A673 (cell line): Measurements from ENCODE around the gene KIF2C. TPM values are rescaled to one million over a fixed set of nuclear protein-coding genes. Genes with fewer than 3 reads are reported as not detected.
"Not testable (repeated sequence)": the region's sequence is repeated elsewhere in the genome, so short reads cannot be mapped to it uniquely, and the experiment has no call there.

Experiments used
- BruUV-seq: library from RNA; stranded (reverse); fragments of 400-500 nt; replicated peaks from 2 replicates; lab custom pipeline; 2021; lab: Mats Ljungman, UMichigan
- CTCF ChIA-PET: fragments of 300-600 bp; sonication (Branson Sonifier 250); formaldehyde crosslinking; loops from one replicate; lab custom pipeline; 2022; ENCODE audit warnings: antibody characterized with exemption; lab: Charles Lee
- POLR2A ChIA-PET: fragments of 300-600 bp; sonication (Branson Sonifier 250); formaldehyde crosslinking; loops from one replicate; lab custom pipeline; 2022; ENCODE audit warnings: antibody characterized with exemption; ENCODE audit not compliant: low non-redundant PET; lab: Charles Lee
- DNase-seq: peaks from one replicate; pipeline ENCODE4 v3.0.0-alpha.2; 2015; ENCODE audit warnings: low spot score
- H3K27ac ChIP-seq: fragments of 200-600 bp; sonication (generic); 2 replicates; pipeline ENCODE4 v1.5.1; 2016; ENCODE audit warnings: mixed run types, low read depth, mild to moderate bottlenecking, mixed read lengths, antibody characterized with exemption, low read length; ENCODE audit not compliant: poor library complexity, severe bottlenecking
- H3K27me3 ChIP-seq: fragments of 200-600 bp; sonication (generic); replicated peaks from 2 replicates; pipeline ENCODE4 v1.6.1; 2017; ENCODE audit warnings: mixed run types, low read depth, mild to moderate bottlenecking, mixed read lengths, antibody characterized with exemption, low read length; ENCODE audit not compliant: insufficient read depth, poor library complexity
- H3K36me3 ChIP-seq: fragments of 200-600 bp; sonication (generic); 2 replicates; pipeline ENCODE4 v1.6.1; 2016; ENCODE audit warnings: mixed run types, mild to moderate bottlenecking, mixed read lengths, antibody characterized with exemption, low read length; ENCODE audit not compliant: insufficient read depth, poor library complexity, severe bottlenecking
- H3K4me1 ChIP-seq: fragments of 200-600 bp; sonication (generic); 2 replicates; pipeline ENCODE4 v1.6.1; 2017; ENCODE audit warnings: mixed run types, mild to moderate bottlenecking, mixed read lengths, antibody characterized with exemption, low read length; ENCODE audit not compliant: insufficient read depth, poor library complexity, severe bottlenecking
- H3K4me3 ChIP-seq: fragments of 200-600 bp; sonication (generic); 2 replicates; pipeline ENCODE4 v1.5.1; 2016; ENCODE audit warnings: low read depth, mixed run types, mild to moderate bottlenecking, mixed read lengths, low read length; ENCODE audit not compliant: poor library complexity, severe bottlenecking
- H3K9me3 ChIP-seq: fragments of 200-600 bp; sonication (generic); 2 replicates; pipeline ENCODE4 v1.6.1; 2016; ENCODE audit warnings: mixed run types, low read depth, mild to moderate bottlenecking, mixed read lengths, antibody characterized with exemption, low read length; ENCODE audit not compliant: poor library complexity, severe bottlenecking
- EZH2 ChIP-seq: fragments of 200-600 bp; sonication (generic); IDR thresholded peaks from 2 replicates; pipeline ENCODE4 v1.6.1; 2017; ENCODE audit warnings: borderline replicate concordance, low read depth, mild to moderate bottlenecking, mixed read lengths, antibody characterized with exemption, low read length; ENCODE audit not compliant: poor library complexity, severe bottlenecking
- intact Hi-C: fragments of 100-400 bp; cut with micrococcal nuclease; formaldehyde crosslinking; loops from one replicate; pipeline ENCODE4 v1.10.0; 2022; ENCODE audit not compliant: unreplicated experiment
- total RNA-seq: library from RNA; stranded (reverse); gene quantifications from 2 replicates; pipeline ENCODE4 v1.2.3, GENCODE V29; 2021
- TF ChIP-seq, protein P1 (sequence below): fragments of 300-800, 200-600 bp; sonication (generic); conservative IDR thresholded peaks from 2 replicates; pipeline ENCODE4 v1.5.1; 2017; ENCODE audit warnings: low read depth, mild to moderate bottlenecking, antibody characterized with exemption, low read length, moderate library complexity, mixed read lengths

Gene KIF2C
- total RNA-seq, 1 experiment from 2014 or later, result 127 TPM

DNA sequence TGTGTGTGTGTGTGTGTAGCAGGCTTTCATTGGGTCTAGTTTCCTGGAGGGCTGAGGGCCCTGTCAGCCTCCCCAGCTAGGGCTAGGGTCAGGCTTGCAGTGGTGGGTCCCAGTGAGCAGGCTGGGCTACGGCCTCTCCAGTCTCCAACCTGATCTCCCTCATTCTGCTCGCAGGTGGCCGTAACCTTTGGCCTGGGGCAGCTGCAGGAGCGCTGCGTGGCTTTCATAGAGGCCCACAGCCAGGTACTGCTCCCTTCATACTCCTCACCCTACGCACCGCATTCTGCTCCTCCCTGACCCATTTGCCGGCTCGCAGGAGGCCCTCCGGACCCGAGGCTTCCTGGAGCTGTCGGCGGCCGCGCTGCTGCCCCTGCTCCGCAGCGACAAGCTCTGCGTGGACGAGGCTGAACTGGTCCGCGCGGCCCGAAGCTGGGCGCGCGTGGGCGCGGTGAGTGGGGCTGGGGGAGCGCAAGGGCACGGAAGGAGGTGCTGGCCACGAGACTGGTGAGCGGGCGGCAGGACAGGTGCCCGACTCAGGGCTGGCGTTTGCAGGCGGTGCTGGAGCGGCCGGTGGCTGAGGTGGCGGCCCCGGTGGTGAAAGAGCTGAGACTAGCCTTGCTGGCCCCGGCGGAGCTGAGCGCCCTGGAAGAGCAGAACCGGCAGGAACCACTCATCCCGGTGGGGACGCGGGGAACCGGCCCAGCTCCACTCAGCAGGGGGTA lies 73.3 kb downstream of the KIF2C start:
- no peak for DNase-seq
- intact Hi-C loops, result no loop called here
- no TSS peak for BruUV-seq
- CTCF ChIA-PET, result no interaction called here
- no peaks in the 10 kb centered on the region for H3K36me3 ChIP-seq
- H3K4me1 ChIP-seq, result peaks cover 39% of the 10 kb centered on the region
- H3K9me3 ChIP-seq, result no peaks in the 10 kb centered on the region
- H3K27ac ChIP-seq, result no peak overlapping the region
- no peak overlapping the region for H3K4me3 ChIP-seq
- H3K27me3 ChIP-seq, result no peaks in the 10 kb centered on the region
- TF ChIP-seq, protein P1, sequence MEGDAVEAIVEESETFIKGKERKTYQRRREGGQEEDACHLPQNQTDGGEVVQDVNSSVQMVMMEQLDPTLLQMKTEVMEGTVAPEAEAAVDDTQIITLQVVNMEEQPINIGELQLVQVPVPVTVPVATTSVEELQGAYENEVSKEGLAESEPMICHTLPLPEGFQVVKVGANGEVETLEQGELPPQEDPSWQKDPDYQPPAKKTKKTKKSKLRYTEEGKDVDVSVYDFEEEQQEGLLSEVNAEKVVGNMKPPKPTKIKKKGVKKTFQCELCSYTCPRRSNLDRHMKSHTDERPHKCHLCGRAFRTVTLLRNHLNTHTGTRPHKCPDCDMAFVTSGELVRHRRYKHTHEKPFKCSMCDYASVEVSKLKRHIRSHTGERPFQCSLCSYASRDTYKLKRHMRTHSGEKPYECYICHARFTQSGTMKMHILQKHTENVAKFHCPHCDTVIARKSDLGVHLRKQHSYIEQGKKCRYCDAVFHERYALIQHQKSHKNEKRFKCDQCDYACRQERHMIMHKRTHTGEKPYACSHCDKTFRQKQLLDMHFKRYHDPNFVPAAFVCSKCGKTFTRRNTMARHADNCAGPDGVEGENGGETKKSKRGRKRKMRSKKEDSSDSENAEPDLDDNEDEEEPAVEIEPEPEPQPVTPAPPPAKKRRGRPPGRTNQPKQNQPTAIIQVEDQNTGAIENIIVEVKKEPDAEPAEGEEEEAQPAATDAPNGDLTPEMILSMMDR, result no peak
- TF ChIP-seq EZH2, result no peak
- POLR2A ChIA-PET, result interaction anchor here (0.7 kb wide), 1 partner anchor 470 kb away, joined by 5 read pairs; no protein-coding TSS in a partner anchor

DNA sequence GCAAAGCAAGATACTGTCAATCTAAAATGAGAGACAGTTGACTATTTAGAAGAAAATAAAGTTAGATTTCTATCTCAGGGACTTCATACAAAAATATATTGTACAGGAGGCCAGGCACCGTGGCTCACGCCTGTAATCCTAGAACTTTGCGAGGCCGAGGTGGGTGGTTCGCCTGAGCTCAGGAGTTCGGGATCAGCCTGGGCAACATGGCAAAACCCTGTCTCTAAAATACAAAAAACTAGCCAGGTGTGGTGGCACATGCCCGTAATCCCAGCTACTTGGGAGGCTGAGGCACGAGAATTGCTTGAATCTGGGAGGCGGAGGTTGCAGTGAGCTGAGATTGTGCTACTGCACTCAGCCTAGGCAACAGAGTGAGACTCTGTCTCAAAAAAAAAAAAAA lies 76.3 kb downstream of the KIF2C start:
- H3K27ac ChIP-seq, H3K36me3 ChIP-seq, CTCF ChIA-PET, H3K9me3 ChIP-seq, intact Hi-C loops, BruUV-seq, DNase-seq, H3K27me3 ChIP-seq, H3K4me3 ChIP-seq: not testable (repeated sequence)
- peaks cover 16% of the 10 kb centered on the region for H3K4me1 ChIP-seq
- POLR2A ChIA-PET, result interaction anchor here (0.6 kb wide), 2 partner anchors 94 to 117 kb away, joined by 3 to 4 read pairs; no protein-coding TSS in a partner anchor

DNA sequence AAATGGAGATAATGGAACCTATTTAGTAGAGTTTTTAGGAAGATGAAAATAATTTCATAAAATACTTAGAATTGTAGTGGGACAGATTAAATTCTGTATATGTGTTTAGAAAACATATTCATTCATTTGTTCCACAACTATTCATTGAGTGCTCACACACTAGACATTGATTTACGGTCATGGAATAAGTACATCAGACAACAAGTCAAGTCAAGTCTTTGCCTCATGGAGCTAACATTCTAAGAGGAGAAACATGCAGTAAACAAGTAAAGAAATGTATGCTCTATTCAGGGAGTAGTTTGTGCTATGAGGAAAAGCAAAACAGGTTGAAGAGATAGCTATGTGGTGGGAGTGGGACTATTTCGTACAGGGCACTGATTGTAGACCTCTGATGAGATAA lies 77.7 kb downstream of the KIF2C start:
- CTCF ChIA-PET, result interaction anchor here (1.2 kb wide), 1 partner anchor 17 kb away, joined by 3 read pairs; the partner anchor contains the start of gene PLK3
- Histone ChIP-seq H3K27ac (no peak overlapping the region), H3K4me3 (no peak overlapping the region), H3K4me1 (peaks cover 6% of the 10 kb centered on the region), H3K9me3 (no peaks in the 10 kb centered on the region), H3K36me3 (no peaks in the 10 kb centered on the region), H3K27me3 (no peaks in the 10 kb centered on the region)
- intact Hi-C loops, result no loop called here
- no peak for TF ChIP-seq EZH2
- TF ChIP-seq, protein P1, result no peak
- BruUV-seq, result no TSS peak
- DNase-seq, result no peak
- POLR2A ChIA-PET, result interaction anchor here (2.3 kb wide), 1 partner anchor 9 kb away, joined by 18 read pairs; the partner anchor contains the start of genes BTBD19 and DYNLT4

Other genes with a start within 250 kb of the KIF2C start
- gene TMEM53, start 65.4 kb upstream of the KIF2C start, total RNA-seq, result 3.3 and 5.6 TPM in 2 replicates
- 0.26 and 0.87 TPM in 2 replicates for gene ARMH1, start 65.1 kb upstream of the KIF2C start, total RNA-seq
- gene RNU5D-1, start 8.7 kb upstream of the KIF2C start, total RNA-seq, result not detected in 2 replicates
- 1,717 and 1,734 TPM in 2 replicates for gene RPS8, start 35.7 kb downstream of the KIF2C start, total RNA-seq
- not detected in 2 replicates for gene BEST4, start 48.3 kb downstream of the KIF2C start, total RNA-seq
- 10.8 and 15.6 TPM in 2 replicates for gene PLK3, start 60.5 kb downstream of the KIF2C start, total RNA-seq
- gene DYNLT4, start 67.5 kb downstream of the KIF2C start, total RNA-seq, result 0.44 and 0.54 TPM in 2 replicates
- 10.3 and 12.6 TPM in 2 replicates for gene BTBD19, start 68.7 kb downstream of the KIF2C start, total RNA-seq
- 2.3 and 3.2 TPM in 2 replicates for gene PTCH2, start 103.4 kb downstream of the KIF2C start, total RNA-seq
- gene EIF2B3, start 246.8 kb downstream of the KIF2C start, total RNA-seq, result 44.1 and 52.3 TPM in 2 replicates